Measurements from ENCODE around the gene CD300LD. TPM values are rescaled to one million over a fixed set of nuclear protein-coding genes. Genes with fewer than 3 reads are reported as not detected.

CD300LD gene
- total and polyA plus RNA-seq, 10 of the 15 experiments (the other 5 are each of a cell fraction or from before 2014, with no cell fraction given): not detected

DNA sequence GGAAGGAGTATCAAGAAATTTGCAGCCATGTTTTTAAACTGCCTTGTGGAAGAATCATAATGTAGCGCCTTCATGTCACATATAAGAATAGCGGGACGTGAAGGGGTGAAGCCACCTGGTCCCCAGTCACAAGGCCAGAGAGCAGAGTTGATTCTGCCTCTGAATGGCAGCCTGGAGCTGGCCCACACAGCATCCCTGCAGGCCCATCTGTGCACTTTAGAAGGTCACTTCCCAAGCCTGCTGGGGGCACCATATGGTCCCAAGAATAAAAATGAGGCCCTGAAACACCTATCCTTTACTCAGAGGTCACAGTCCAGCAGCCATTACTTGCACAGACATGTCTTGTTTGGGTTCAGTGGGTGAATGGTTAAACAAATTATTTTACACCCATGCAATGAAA lies 16.4 kb upstream of the CD300LD start:
- Histone ChIP-seq H3K27ac (ENCODE audit: control insufficient read depth, insufficient read depth) (no peak overlapping the region), H3K4me1 (ENCODE audit: control insufficient read depth, insufficient read depth, low read length) (peaks cover 8% of the 10 kb centered on the region), H3K79me2 (ENCODE audit: control insufficient read depth, insufficient read depth, low read length) (no peaks in the 10 kb centered on the region), H3K36me3 (ENCODE audit: control insufficient read depth in 2 of 2, insufficient read depth in 2 of 2, low read length in 1 of 2) (no peaks in the 10 kb centered on the region), H3K4me3 (no peak overlapping the region), H3K4me2 (ENCODE audit: control insufficient read depth, insufficient read depth) (no peak overlapping the region), H4K20me1 (ENCODE audit: control insufficient read depth, insufficient read depth) (no peaks in the 10 kb centered on the region; the same call in 1 of the 2 replicates), H2AFZ (ENCODE audit: control insufficient read depth, low read depth, low read length) (no peak overlapping the region), H3K9ac (ENCODE audit: control insufficient read depth, insufficient read depth, low read length) (no peak overlapping the region), H3K9me3 (replicated peaks; ENCODE audit: control insufficient read depth, insufficient read depth, low read length) (no peaks in the 10 kb centered on the region; the same call in 2 of the 3 replicates), H3K27me3 (replicated peaks in 1 of 2; ENCODE audit: control insufficient read depth in 2 of 2, insufficient read depth in 2 of 2, low read length in 1 of 2) (peaks cover 2 to 3% of the 10 kb centered on the region in 2 experiments; a peak in 2 of 4 replicates)
- SMC1A ChIA-PET (ENCODE audit: uncharacterized antibody, unreplicated experiment): no interaction called here
- intact Hi-C loops (cut with micrococcal nuclease; ENCODE audit: unreplicated experiment) (no loop called here), in situ Hi-C loops (cut with MboI) (no loop called here)
- POLR2A ChIA-PET: no interaction called here
- 38% methylated on average over 3 of the region's 3 CpGs for WGBS (ENCODE audit: insufficient coverage, insufficient replicate concordance, low lambda C conversion rate, missing lambda C conversion rate)
- no TSS peak for BruUV-seq (replicated peaks)
- CTCF ChIA-PET: interaction anchor here (2.9 kb wide), 1 partner anchor 49 kb away, joined by 7 read pairs; no protein-coding TSS in a partner anchor
- ATAC-seq (no peak), DNase-seq (ENCODE audit: low read depth, low spot score) (no peak), FAIRE-seq (no peak)
- RAD21 ChIA-PET (ENCODE audit: unreplicated experiment): no interaction called here
- TF ChIP-seq IRF4 (IDR thresholded peaks at IDR 0.05; ENCODE audit: low read depth, low read length) (no peak), GABPA (IDR thresholded peaks at IDR 0.05; ENCODE audit: low read depth) (no peak), ETV6 (conservative IDR thresholded peaks at IDR 0.05 in 1 of 2, IDR thresholded peaks at IDR 0.05 in 1 of 2; ENCODE audit: borderline replicate concordance in 1 of 2, low read depth in 1 of 2) (no peak), SPI1 (IDR thresholded peaks at IDR 0.05; ENCODE audit: borderline replicate concordance, insufficient read depth, low read depth, low read length) (no peak), CHD2 (IDR thresholded peaks at IDR 0.05; ENCODE audit: borderline replicate concordance, low read depth, low read length) (no peak), ZNF207 (IDR thresholded peaks at IDR 0.05; ENCODE audit: borderline replicate concordance) (no peak), MTA2 (IDR thresholded peaks at IDR 0.05; ENCODE audit: low read depth) (no peak), GATAD2B (conservative IDR thresholded peaks at IDR 0.05; ENCODE audit: low read depth) (no peak), EP300 (IDR thresholded peaks at IDR 0.05; ENCODE audit: borderline replicate concordance in 1 of 2, control insufficient read depth in 1 of 2, low read depth in 2 of 2, low read length in 2 of 2) (no peak), BMI1 (IDR thresholded peaks at IDR 0.05; ENCODE audit: borderline replicate concordance) (no peak), NFYA (IDR thresholded peaks at IDR 0.05; ENCODE audit: borderline replicate concordance, low read depth, low read length) (no peak), ZNF622 (IDR thresholded peaks at IDR 0.05) (no peak), NFIC (IDR thresholded peaks at IDR 0.05; ENCODE audit: low read depth, low read length) (no peak)
- TF ChIP-seq, protein P1, sequence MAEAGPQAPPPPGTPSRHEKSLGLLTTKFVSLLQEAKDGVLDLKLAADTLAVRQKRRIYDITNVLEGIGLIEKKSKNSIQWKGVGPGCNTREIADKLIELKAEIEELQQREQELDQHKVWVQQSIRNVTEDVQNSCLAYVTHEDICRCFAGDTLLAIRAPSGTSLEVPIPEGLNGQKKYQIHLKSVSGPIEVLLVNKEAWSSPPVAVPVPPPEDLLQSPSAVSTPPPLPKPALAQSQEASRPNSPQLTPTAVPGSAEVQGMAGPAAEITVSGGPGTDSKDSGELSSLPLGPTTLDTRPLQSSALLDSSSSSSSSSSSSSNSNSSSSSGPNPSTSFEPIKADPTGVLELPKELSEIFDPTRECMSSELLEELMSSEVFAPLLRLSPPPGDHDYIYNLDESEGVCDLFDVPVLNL (IDR thresholded peaks at IDR 0.05; ENCODE audit: low read depth, low read length): no peak
- TF ChIP-seq, protein P2, sequence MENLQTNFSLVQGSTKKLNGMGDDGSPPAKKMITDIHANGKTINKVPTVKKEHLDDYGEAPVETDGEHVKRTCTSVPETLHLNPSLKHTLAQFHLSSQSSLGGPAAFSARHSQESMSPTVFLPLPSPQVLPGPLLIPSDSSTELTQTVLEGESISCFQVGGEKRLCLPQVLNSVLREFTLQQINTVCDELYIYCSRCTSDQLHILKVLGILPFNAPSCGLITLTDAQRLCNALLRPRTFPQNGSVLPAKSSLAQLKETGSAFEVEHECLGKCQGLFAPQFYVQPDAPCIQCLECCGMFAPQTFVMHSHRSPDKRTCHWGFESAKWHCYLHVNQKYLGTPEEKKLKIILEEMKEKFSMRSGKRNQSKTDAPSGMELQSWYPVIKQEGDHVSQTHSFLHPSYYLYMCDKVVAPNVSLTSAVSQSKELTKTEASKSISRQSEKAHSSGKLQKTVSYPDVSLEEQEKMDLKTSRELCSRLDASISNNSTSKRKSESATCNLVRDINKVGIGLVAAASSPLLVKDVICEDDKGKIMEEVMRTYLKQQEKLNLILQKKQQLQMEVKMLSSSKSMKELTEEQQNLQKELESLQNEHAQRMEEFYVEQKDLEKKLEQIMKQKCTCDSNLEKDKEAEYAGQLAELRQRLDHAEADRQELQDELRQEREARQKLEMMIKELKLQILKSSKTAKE (IDR thresholded peaks at IDR 0.05; ENCODE audit: low read depth, poor library complexity, severe bottlenecking): no peak
- TF ChIP-seq, protein P3, sequence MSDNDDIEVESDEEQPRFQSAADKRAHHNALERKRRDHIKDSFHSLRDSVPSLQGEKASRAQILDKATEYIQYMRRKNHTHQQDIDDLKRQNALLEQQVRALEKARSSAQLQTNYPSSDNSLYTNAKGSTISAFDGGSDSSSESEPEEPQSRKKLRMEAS (IDR thresholded peaks at IDR 0.05; ENCODE audit: low read depth, low read length): no peak
- TF ChIP-seq, protein P4, sequence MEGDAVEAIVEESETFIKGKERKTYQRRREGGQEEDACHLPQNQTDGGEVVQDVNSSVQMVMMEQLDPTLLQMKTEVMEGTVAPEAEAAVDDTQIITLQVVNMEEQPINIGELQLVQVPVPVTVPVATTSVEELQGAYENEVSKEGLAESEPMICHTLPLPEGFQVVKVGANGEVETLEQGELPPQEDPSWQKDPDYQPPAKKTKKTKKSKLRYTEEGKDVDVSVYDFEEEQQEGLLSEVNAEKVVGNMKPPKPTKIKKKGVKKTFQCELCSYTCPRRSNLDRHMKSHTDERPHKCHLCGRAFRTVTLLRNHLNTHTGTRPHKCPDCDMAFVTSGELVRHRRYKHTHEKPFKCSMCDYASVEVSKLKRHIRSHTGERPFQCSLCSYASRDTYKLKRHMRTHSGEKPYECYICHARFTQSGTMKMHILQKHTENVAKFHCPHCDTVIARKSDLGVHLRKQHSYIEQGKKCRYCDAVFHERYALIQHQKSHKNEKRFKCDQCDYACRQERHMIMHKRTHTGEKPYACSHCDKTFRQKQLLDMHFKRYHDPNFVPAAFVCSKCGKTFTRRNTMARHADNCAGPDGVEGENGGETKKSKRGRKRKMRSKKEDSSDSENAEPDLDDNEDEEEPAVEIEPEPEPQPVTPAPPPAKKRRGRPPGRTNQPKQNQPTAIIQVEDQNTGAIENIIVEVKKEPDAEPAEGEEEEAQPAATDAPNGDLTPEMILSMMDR (IDR thresholded peaks at IDR 0.05 in 2 of 3, conservative IDR thresholded peaks at IDR 0.05 in 1 of 3; ENCODE audit: control insufficient read depth in 2 of 3, extremely low read depth in 1 of 3, insufficient read depth in 1 of 3, low read depth in 3 of 3, low read length in 3 of 3): no peak

Measured in GM12878 (cell line).